Adipocyte (in vitro differentiated cells): ENCODE data around the gene PDCD11.
"Not testable (repeated sequence)": the region's sequence is repeated elsewhere in the genome, so short reads cannot be mapped to it uniquely, and the experiment has no call there.

Experiments
- DNase-seq: peaks from one replicate; pipeline ENCODE4 v3.0.0-alpha.2; 2015; ENCODE audit warnings: low read depth
- H3K27me3 ChIP-seq: replicated peaks from 2 replicates; pipeline ENCODE4 v1.7.0; 2013; ENCODE audit warnings: mild to moderate bottlenecking, low read length, moderate library complexity; ENCODE audit not compliant: control insufficient read depth, insufficient read depth
- H3K36me3 ChIP-seq: 2 replicates; pipeline ENCODE4 v1.7.0; 2013; ENCODE audit warnings: low read length, mild to moderate bottlenecking, moderate library complexity; ENCODE audit not compliant: control insufficient read depth, insufficient read depth, severe bottlenecking
- H3K4me1 ChIP-seq: 2 replicates; pipeline ENCODE4 v1.7.0; 2013; ENCODE audit warnings: mild to moderate bottlenecking, low read length, moderate library complexity; ENCODE audit not compliant: control insufficient read depth, insufficient read depth
- H3K4me3 ChIP-seq: 2 replicates; pipeline ENCODE4 v1.7.0; 2013; ENCODE audit warnings: mild to moderate bottlenecking, low read length, moderate library complexity
- H3K9ac ChIP-seq: 2 replicates; pipeline ENCODE4 v1.7.0; 2013; ENCODE audit warnings: mild to moderate bottlenecking, low read length, moderate library complexity
- H3K9me3 ChIP-seq: 2 replicates; pipeline ENCODE4 v1.7.0; 2013; ENCODE audit warnings: mild to moderate bottlenecking, low read length, moderate library complexity; ENCODE audit not compliant: control insufficient read depth

PDCD11 gene

DNA sequence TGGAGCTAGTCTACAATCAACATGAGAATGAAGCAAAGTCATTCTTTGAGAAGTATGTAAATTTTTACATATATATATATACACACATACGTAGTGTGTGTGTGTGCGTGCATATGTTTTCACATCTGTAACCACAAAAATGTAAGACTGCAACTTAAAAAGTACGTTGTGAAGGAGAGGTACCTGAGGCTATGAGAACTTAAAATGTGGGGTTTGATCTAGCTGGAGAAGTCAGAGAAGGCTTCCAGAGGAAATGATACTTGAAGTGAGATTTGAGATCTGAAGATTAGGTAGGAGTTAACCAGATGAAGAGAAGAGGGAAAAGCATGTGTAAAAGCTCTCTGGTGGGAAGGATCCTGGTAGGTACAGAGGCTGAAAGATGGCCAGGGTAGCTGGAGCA is 22.9 kb upstream of the PDCD11 start:
- peaks cover 23% of the 10 kb centered on the region for H3K36me3 ChIP-seq

DNA sequence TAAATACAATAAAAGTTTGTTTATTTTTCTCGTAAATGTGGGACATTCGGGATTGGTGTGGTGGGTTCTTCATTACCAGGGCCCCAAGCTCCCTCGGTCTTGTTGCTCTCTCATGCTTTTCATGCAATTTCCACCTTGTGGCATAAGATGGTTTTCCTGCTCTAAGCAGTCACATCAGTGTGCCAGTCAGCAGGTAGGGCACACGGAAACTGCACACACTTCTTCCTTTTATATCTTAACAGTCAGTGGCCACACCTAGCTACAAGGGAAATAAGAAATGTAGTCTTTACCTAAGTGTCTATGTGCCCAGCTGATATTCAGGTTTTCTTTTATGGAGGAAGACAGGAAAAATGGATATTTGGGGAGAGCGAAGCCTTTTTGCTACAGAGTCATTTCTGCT is 22.2 kb upstream of the PDCD11 start:
- H3K4me3 ChIP-seq = no peak overlapping the region
- no peak for DNase-seq
- no peaks in the 10 kb centered on the region for H3K27me3 ChIP-seq
- H3K9me3 ChIP-seq = no peaks in the 10 kb centered on the region
- H3K4me1 ChIP-seq = no peaks in the 10 kb centered on the region
- no peak overlapping the region for H3K9ac ChIP-seq
- H3K36me3 ChIP-seq = peaks cover 23% of the 10 kb centered on the region

More for the DNA sequence above, 22.9 kb upstream of the PDCD11 start:
- DNase-seq = no peak
- H3K9me3 ChIP-seq = no peaks in the 10 kb centered on the region
- no peaks in the 10 kb centered on the region for H3K4me1 ChIP-seq
- no peak overlapping the region for H3K9ac ChIP-seq
- H3K4me3 ChIP-seq = no peak overlapping the region
- H3K27me3 ChIP-seq = no peaks in the 10 kb centered on the region

DNA sequence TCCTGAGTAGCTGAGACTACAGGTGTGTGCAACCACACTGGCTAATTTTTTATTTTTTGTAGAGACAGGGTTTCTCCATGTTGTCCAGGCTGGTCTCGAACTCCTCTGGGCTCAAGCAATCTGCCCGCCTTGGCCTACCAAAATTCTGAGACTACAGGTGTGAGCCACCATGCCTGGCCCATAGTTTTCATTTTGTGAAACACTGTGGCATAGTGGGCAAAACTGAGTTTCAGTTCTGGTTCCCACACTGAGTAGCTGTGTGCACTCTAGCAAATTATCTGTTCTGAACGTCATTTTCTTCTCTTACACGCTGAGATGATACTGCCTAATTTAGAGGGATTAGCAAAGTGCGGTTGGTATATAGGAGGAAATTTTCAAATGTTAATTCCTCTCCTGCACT is 13.7 kb upstream of the PDCD11 start:
- H3K4me1 ChIP-seq = no peaks in the 10 kb centered on the region
- no peaks in the 10 kb centered on the region for H3K27me3 ChIP-seq
- DNase-seq = no peak
- H3K4me3 ChIP-seq = no peak overlapping the region
- no peaks in the 10 kb centered on the region for H3K9me3 ChIP-seq
- no peak overlapping the region for H3K9ac ChIP-seq
- H3K36me3 ChIP-seq = peaks cover 39% of the 10 kb centered on the region

DNA sequence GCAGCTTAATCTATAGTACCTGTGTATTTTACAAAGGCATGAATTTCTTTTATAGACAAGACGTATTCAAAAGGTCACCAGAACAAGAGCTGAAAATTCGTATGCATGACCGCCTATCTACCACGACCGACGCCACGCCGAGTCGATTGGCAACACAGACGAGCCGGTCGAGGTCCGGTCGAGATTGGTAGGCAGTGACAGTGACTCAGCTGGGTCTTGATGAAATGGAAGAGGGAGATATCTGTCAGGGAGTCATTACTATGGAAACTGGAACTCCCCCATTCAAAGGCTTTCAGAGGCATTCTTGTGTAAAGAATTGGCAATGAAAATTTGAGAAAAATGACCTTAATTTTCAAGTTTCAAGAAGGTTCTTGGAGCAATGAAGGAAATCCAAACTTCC is 2.2 kb upstream of the PDCD11 start:
- H3K9me3 ChIP-seq = no peaks in the 10 kb centered on the region
- peaks cover 26% of the 10 kb centered on the region for H3K4me1 ChIP-seq
- H3K36me3 ChIP-seq = peaks cover 50% of the 10 kb centered on the region
- peak overlapping the region; percentile 99 for H3K4me3 ChIP-seq
- no peaks in the 10 kb centered on the region for H3K27me3 ChIP-seq
- no peak overlapping the region for H3K9ac ChIP-seq
- DNase-seq = peak; percentile 2

DNA sequence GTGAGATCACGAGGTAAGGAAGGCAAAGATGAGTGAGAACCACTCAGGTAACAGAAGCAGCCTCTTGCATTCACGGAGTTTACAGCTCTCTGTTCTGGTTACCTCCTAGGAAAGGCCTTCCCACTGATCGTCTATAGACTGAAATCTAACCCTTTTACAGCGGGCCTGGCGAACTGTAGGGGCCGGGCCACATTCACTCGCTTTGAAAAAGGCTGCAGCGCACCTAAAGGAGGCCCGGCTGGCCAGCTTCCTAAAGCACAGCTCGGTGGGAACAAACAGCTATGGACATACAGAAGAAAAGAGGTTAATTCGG is 716 bp upstream of the PDCD11 start:
- peak; percentile 63 for DNase-seq
- peak overlapping the region; percentile 100 for H3K9ac ChIP-seq
- peaks cover 51% of the 10 kb centered on the region for H3K36me3 ChIP-seq
- no peaks in the 10 kb centered on the region for H3K9me3 ChIP-seq
- no peaks in the 10 kb centered on the region for H3K27me3 ChIP-seq
- H3K4me3 ChIP-seq = peak overlapping the region; percentile 99
- peaks cover 26% of the 10 kb centered on the region for H3K4me1 ChIP-seq

DNA sequence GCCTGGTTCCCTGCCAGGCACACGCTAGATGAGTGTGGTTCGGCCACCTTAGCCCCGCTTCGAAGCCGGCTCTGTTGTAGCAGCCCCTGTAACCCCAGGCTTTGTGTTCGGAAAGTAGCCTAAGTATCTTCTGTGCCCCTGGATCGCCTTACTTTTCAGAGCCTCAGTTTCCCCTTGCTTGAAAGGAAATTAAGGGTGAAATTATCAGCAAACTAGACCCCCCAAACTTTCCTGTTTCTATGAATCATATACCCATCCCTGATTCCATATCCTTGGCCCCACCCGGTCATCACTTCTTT is 312 bp downstream of the PDCD11 start:
- Histone ChIP-seq H3K4me3 (peak overlapping the region; percentile 99), H3K27me3 (no peaks in the 10 kb centered on the region), H3K9me3 (no peaks in the 10 kb centered on the region), H3K4me1 (peaks cover 26% of the 10 kb centered on the region), H3K36me3 (peaks cover 47% of the 10 kb centered on the region), H3K9ac (peak overlapping the region; percentile 100)
- DNase-seq = no peak

DNA sequence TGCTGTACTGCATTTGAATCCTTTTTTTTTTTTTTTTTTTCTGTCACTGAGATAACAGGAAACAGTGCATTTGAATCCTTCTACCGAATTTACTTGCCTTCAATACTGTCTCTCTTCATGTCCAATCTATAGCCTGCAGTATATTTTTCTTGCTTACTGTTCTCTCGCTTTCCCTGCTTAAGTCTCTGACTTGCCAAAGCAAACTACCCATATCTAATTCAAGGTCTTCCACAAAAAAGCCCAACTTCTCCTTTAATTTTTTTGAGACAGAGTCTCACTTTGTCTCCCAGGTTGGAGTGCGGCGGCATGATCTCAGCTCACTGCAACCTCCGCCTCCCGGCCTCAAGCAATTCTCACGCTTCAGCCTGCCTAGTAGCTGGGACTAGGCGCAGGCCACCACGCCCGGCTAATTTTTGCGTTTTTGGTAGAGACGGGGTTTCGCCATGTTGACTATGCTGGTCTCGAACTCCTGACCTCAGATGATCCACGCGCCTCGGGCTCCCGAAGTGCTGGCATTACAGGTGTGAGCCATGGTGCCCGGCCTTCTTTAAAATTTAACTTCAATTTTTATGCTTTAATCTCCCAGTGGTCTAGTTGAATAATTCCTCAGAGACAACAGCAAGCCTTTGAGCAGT is 882 bp downstream of the PDCD11 start:
- peak; percentile 32 for DNase-seq
- Histone ChIP-seq H3K36me3 (peaks cover 46% of the 10 kb centered on the region), H3K27me3 (no peaks in the 10 kb centered on the region)

DNA sequence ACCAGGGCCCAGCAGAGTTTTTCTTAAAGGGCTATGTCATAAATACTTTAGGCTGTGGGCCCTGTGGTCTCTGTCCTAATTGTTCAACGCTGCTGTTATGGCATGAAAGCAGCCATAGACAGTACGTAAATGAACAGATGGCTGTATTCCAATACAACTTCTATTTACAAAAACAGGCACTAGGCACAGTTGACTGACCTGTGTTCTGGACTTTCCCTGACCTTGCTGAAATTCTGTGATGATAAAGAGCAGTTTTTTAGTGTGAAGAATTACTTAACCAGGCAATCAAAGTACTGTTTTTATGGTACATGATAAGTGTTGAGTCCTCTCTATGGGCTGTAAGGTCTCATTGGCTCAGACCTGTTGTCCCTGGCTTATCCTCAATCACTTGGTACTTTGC is 17.1 kb downstream of the PDCD11 start:
- Histone ChIP-seq H3K36me3 (peaks cover 95% of the 10 kb centered on the region), H3K4me1 (peaks cover 22% of the 10 kb centered on the region), H3K27me3 (no peaks in the 10 kb centered on the region), H3K9me3 (no peaks in the 10 kb centered on the region), H3K4me3 (no peak overlapping the region), H3K9ac (no peak overlapping the region)
- no peak for DNase-seq

More for the DNA sequence above, 882 bp downstream of the PDCD11 start:
- H3K9me3 ChIP-seq = no peaks in the 10 kb centered on the region
- H3K4me3 ChIP-seq = peak overlapping the region; percentile 99
- peaks cover 26% of the 10 kb centered on the region for H3K4me1 ChIP-seq
- H3K9ac ChIP-seq = peak overlapping the region; percentile 100

DNA sequence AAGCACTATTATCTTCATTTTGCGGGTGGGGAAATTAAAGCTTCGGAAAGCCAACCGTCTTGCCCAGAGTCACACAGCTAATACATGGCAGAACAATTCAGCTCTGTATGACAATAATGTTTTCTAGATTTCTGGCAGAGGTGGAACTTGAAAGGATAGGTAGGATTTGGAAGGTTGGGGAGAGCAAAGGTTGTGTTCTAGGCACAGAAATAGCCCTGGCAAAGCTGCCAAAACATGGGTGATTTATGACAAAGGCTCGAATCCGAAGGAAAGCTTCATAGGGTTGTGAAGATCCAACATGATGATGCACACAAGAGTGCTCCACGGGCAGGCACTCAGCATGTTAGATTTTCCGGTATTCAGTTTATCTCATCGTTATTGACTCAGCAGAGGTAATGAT is 19.2 kb downstream of the PDCD11 start:
- DNase-seq = no peak
- Histone ChIP-seq H3K36me3 (peaks cover 95% of the 10 kb centered on the region), H3K4me1 (peaks cover 22% of the 10 kb centered on the region), H3K27me3 (no peaks in the 10 kb centered on the region), H3K9ac (no peak overlapping the region), H3K4me3 (no peak overlapping the region), H3K9me3 (no peaks in the 10 kb centered on the region)

DNA sequence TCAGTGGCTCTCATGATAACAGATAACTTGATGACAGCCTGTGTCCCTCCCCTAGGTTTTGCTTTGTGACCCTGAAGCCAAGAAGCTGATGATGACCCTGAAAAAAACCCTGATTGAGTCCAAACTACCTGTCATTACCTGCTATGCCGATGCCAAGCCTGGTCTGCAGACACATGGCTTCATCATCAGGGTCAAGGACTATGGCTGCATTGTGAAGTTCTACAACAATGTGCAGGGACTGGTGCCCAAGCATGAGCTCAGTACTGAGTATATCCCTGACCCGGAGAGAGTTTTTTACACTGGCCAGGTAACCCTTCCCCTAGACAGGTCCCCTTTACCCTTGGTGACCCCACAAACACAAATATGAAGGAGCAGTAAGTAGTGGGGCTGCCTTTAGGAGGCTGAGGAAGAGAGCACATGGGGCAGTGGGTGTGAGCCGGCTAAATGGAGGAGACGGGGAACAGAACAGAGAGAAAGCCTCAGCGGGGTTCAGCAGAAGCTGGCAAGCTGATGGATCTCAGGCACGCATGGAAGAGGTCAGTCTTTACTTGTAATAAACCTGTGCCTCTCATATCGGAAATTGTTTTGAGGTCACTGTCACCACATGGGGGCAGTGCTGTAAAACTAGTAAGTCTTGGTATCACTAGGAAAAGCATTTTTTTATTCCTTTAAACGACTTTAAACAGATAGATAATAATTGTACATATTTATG is 20.2 kb downstream of the PDCD11 start:
- H3K4me1 ChIP-seq = peaks cover 22% of the 10 kb centered on the region
- peaks cover 95% of the 10 kb centered on the region for H3K36me3 ChIP-seq
- DNase-seq = peak; percentile 81
- H3K9ac ChIP-seq = no peak overlapping the region
- H3K4me3 ChIP-seq = no peak overlapping the region
- H3K9me3 ChIP-seq = no peaks in the 10 kb centered on the region
- no peaks in the 10 kb centered on the region for H3K27me3 ChIP-seq

DNA sequence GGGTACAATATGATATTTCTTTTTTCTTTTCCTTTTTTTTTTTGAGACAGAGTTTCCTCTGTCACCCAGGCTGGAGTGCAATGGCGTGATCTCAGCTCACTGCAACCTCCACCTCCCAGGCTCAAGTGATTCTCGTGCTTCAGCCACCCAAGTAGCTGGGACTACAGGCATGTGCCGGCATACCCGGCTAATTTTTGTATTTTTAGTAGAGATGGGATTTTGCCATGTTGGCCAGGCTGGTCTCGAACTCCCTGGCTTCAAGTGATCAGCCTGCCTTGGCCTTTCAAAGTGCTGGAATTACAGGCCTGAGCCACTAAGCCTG is 20.7 kb downstream of the PDCD11 start:
- Histone ChIP-seq H3K4me1 (peaks cover 22% of the 10 kb centered on the region), H3K36me3 (peaks cover 91% of the 10 kb centered on the region)
- H3K4me3 ChIP-seq, DNase-seq, H3K9me3 ChIP-seq, H3K27me3 ChIP-seq, H3K9ac ChIP-seq: not testable (repeated sequence)

DNA sequence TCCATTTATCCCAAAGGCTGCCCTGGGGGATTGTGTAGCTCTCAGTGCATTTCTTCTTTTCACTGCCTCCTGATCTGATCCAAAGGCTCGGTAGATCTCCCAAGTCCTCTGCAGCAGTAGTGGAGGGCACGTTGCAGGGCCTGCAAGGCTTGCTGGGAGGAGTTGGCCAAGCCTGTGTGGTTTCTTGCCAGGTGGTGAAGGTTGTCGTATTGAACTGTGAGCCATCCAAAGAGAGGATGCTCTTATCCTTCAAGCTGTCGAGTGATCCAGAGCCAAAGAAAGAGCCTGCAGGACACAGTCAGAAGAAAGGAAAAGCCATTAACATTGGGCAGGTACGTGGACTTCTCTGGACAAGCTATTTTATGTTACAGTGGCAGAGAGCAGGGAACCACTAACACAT is 21.2 kb downstream of the PDCD11 start:
- Histone ChIP-seq H3K4me1 (peaks cover 22% of the 10 kb centered on the region), H3K27me3 (no peaks in the 10 kb centered on the region), H3K4me3 (no peak overlapping the region), H3K9ac (no peak overlapping the region), H3K9me3 (no peaks in the 10 kb centered on the region), H3K36me3 (peaks cover 92% of the 10 kb centered on the region)
- DNase-seq = no peak
